22Rv1 (cell line): Measurements from ENCODE around the gene UCK2.

Experiments
- ZFX ChIP-seq: fragments of 450-650 bp; IDR thresholded peaks from 2 replicates; pipeline ENCODE4 v1.6.1; 2017; ENCODE audit warnings: antibody characterized with exemption, borderline replicate concordance
- TF ChIP-seq, protein P1 (sequence below): fragments of 450-650 bp; IDR thresholded peaks from 2 replicates; pipeline ENCODE4 v1.5.1; 2017; ENCODE audit warnings: mild to moderate bottlenecking

DNA sequence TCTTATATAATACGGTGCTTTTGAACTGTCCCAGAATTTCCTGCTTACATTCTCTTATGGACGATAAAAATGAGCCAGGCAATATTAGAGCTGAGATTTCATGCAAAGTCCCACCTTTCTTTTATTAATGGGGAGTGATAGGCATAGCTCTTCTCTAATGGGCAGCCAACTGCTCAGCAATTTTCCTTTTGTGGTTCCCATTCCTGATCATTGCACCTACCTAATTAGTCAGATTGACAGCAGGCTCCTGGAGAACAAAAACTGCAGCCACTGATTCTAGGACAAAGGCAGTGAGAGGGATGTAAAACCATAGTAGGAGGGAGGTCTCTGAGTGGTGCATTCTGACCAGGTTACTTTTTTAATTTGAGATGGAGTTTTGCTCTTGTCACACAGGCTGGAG lies 110.4 kb downstream of the UCK2 start:
- TF ChIP-seq, protein P1, sequence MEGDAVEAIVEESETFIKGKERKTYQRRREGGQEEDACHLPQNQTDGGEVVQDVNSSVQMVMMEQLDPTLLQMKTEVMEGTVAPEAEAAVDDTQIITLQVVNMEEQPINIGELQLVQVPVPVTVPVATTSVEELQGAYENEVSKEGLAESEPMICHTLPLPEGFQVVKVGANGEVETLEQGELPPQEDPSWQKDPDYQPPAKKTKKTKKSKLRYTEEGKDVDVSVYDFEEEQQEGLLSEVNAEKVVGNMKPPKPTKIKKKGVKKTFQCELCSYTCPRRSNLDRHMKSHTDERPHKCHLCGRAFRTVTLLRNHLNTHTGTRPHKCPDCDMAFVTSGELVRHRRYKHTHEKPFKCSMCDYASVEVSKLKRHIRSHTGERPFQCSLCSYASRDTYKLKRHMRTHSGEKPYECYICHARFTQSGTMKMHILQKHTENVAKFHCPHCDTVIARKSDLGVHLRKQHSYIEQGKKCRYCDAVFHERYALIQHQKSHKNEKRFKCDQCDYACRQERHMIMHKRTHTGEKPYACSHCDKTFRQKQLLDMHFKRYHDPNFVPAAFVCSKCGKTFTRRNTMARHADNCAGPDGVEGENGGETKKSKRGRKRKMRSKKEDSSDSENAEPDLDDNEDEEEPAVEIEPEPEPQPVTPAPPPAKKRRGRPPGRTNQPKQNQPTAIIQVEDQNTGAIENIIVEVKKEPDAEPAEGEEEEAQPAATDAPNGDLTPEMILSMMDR = no peak
- TF ChIP-seq ZFX = no peak
